Measurements from ENCODE around the gene FLT3.
"Not testable (repeated sequence)": the region's sequence is repeated elsewhere in the genome, so short reads cannot be mapped to it uniquely, and the experiment has no call there.

FLT3 gene

GRCh38 chr13:27972478-27972820 is 127.9 kb downstream of the FLT3 start:
- no peak for DNase-seq (ENCODE audit: low read depth in 2 of 2)

GRCh38 chr13:27971776-27972477 is 128.4 kb downstream of the FLT3 start:
- DNase-seq (ENCODE audit: low read depth in 2 of 2), result no peak

GRCh38 chr13:27971236-27971645 is 129.1 kb downstream of the FLT3 start:
- DNase-seq (ENCODE audit: low read depth in 2 of 2), result no peak

- no peak for DNase-seq (ENCODE audit: low read depth in 2 of 2)
Observed at GRCh38 chr13:27970382-27971235, 129.8 kb downstream of the FLT3 start.

GRCh38 chr13:27969866-27970229 is 130.5 kb downstream of the FLT3 start:
- no peak for DNase-seq (ENCODE audit: low read depth in 2 of 2)

GRCh38 chr13:27969082-27969865 is 131.1 kb downstream of the FLT3 start, which contains the start of gene CDX2:
Gene CDX2 (minus strand): TSS chr13:27969315. CDS start chr13:27969006, 309 bp downstream.
- DNase-seq (ENCODE audit: low read depth in 2 of 2), result no peak

GRCh38 chr13:27968316-27969081 is 131.9 kb downstream of the FLT3 start:
- no peak for DNase-seq (ENCODE audit: low read depth in 2 of 2)

GRCh38 chr13:27967736-27968315 is 132.6 kb downstream of the FLT3 start:
- no peak for DNase-seq (ENCODE audit: low read depth in 2 of 2)

- DNase-seq (ENCODE audit: low read depth in 2 of 2), result no peak
Observed at GRCh38 chr13:27967203-27967735, 133.1 kb downstream of the FLT3 start.

GRCh38 chr13:27966641-27967202 is 133.7 kb downstream of the FLT3 start:
- no peak for DNase-seq (ENCODE audit: low read depth in 2 of 2)

- no peak for DNase-seq (ENCODE audit: low read depth in 2 of 2)
Observed at GRCh38 chr13:27965740-27966640, 134.4 kb downstream of the FLT3 start.

GRCh38 chr13:27965343-27965739 is 135.0 kb downstream of the FLT3 start:
- DNase-seq (ENCODE audit: low read depth in 2 of 2), result no peak

GRCh38 chr13:27964741-27965323 is 135.5 kb downstream of the FLT3 start:
- no peak for DNase-seq (ENCODE audit: low read depth in 2 of 2)

GRCh38 chr13:27964206-27964605 is 136.2 kb downstream of the FLT3 start:
- DNase-seq (ENCODE audit: low read depth in 2 of 2), result not testable (repeated sequence)

- no peak for DNase-seq (ENCODE audit: low read depth in 2 of 2)
Observed at GRCh38 chr13:27963491-27963890, 136.9 kb downstream of the FLT3 start.

- DNase-seq (ENCODE audit: low read depth in 2 of 2), result no peak
Observed at GRCh38 chr13:27962982-27963381, 137.4 kb downstream of the FLT3 start.

GRCh38 chr13:27962128-27962841 is 138.1 kb downstream of the FLT3 start:
- no peak for DNase-seq (ENCODE audit: low read depth in 2 of 2)
